Spleen (tissue), 11 donors: ENCODE data around the gene MAPK1. TPM values are rescaled to one million over a fixed set of nuclear protein-coding genes. Genes with fewer than 3 reads are reported as not detected.

Experiments used
- DNase-seq: peaks from one replicate; pipeline ENCODE4 v3.0.0-alpha.2; 2020
- H3K27ac ChIP-seq, 8 donors: fragments of 200-600 bp; sonication (generic) in 7 of 8; 1 replicate in 4 of 8; 2 replicates in 4 of 8; pipeline versions ENCODE4 v1.5.0 to v1.8.0; 2016 to 2021; ENCODE audit warnings: inconsistent platforms in 4 of 8, mild to moderate bottlenecking in 4 of 8, moderate library complexity in 1 of 8
- H3K27me3 ChIP-seq, 7 donors: fragments of 200-600 bp; sonication (generic) in 6 of 7; replicated peaks in 1 of 7; 1 replicate in 4 of 7; 2 replicates in 3 of 7; pipeline versions ENCODE4 v1.5.0 to v1.8.0; 2016 to 2021; ENCODE audit warnings: inconsistent platforms in 3 of 7, mild to moderate bottlenecking in 1 of 7
- H3K36me3 ChIP-seq, 6 donors: fragments of 200-600 bp; sonication (generic) in 5 of 6; 1 replicate in 4 of 6; 2 replicates in 2 of 6; pipeline versions ENCODE4 v1.5.0 to v1.8.0; 2016 to 2021; ENCODE audit warnings: inconsistent platforms in 2 of 6
- H3K4me1 ChIP-seq, 6 donors: fragments of 200-600 bp; sonication (generic) in 5 of 6; 1 replicate in 3 of 6; 2 replicates in 3 of 6; pipeline versions ENCODE4 v1.5.0 to v1.8.0; 2016 to 2021; ENCODE audit warnings: inconsistent platforms in 3 of 6
- H3K4me3 ChIP-seq, 8 donors: fragments of 200-600 bp; sonication (generic) in 7 of 8; 1 replicate in 4 of 8; 2 replicates in 4 of 8; pipeline versions ENCODE4 v1.5.0 to v1.8.0; 2016 to 2021; ENCODE audit warnings: inconsistent platforms in 4 of 8, mild to moderate bottlenecking in 4 of 8, moderate library complexity in 2 of 8
- H3K9me3 ChIP-seq, 8 donors: fragments of 200-600 bp; sonication (generic) in 7 of 8; 1 replicate in 4 of 8; 2 replicates in 4 of 8; pipeline versions ENCODE4 v1.5.0 to v1.8.0; 2016 to 2021; ENCODE audit warnings: inconsistent platforms in 4 of 8
- CTCF ChIP-seq, 11 experiments: fragments of 200-600 bp in 7 of 11; fragments of 450-650 bp in 4 of 11; sonication (generic) in 4 of 11; IDR thresholded peaks in 8 of 11; conservative IDR thresholded peaks in 3 of 11; 1 replicate in 7 of 11; 2 replicates in 4 of 11; pipeline versions ENCODE4 v1.4.0 to v1.8.0; 2016 to 2021; ENCODE audit warnings: antibody characterized with exemption in 11 of 11, inconsistent platforms in 4 of 11, mild to moderate bottlenecking in 1 of 11
- POLR2A ChIP-seq, 3 donors: fragments of 450-650 bp; IDR thresholded peaks; one replicate each; pipeline ENCODE4 v1.5.1; 2017; ENCODE audit warnings: antibody characterized with exemption in 3 of 3, mild to moderate bottlenecking in 1 of 3
- POLR2AphosphoS5 ChIP-seq, 3 donors: sonication (generic); formaldehyde crosslinking; IDR thresholded peaks; one replicate each; pipeline ENCODE4 v1.5.1; 2017; ENCODE audit warnings: antibody characterized with exemption in 3 of 3
- WGBS, 5 donors: extraction: QIAGEN DNeasy Blood & Tissue Kit in 3 of 5; methylation state at CpG; one replicate each; pipeline versions ENCODE4 v1.1.5 to v1.1.7; 2013 to 2018; 5-methylcytosine and 5-hydroxymethylcytosine counted together
- intact Hi-C: fragments of 100-400 bp; cut with DNase I; formaldehyde crosslinking; loops from one replicate; pipeline ENCODE4 v1.15.0; 2023; ENCODE audit warnings: low total_unique reads
- polyA plus RNA-seq, 3 donors: library from polyadenylated mRNA; stranded (reverse); fragments of 200-250 nt; gene quantifications; one replicate each; pipeline ENCODE4 v1.2.1, GENCODE V29; 2013
- small RNA-seq, 4 donors: library from RNA; depleted of rRNA; stranded (forward); fragments of <200 nt; gene quantifications; one replicate each; pipeline ENCODE3, GENCODE V24; 2016
- total RNA-seq, 7 donors: library from RNA; depleted of rRNA in 3 of 7; stranded (reverse); fragments of >200 nt in 3 of 7; fragmentation: NEBNext Ultra II Directional in 4 of 7; extraction: Animal tissue kit (Norgen Biotek cat#: 25700) in 4 of 7; gene quantifications; one replicate each; pipeline versions ENCODE4 v1.1.0 to v1.2.1, GENCODE V29; 2016 to 2021
- donor health status: healthy with polysubstance abuse.
- donor health status: DM: no; HTN: no; CAD: no; lungs with moderate emphysema.
- donor health status: DM: no; HTN: no; CAD: no.
- donor health status: Bipolar disorder and iron deficiency.
- donor health status: healthy.
- donor health status: DM: no; HTN: no; CAD: no.
- donor health status: DM: yes; HTN: yes; CAD: no.

The MAPK1 gene
- total and polyA plus RNA-seq, 10 donors: 11.6 to 165 (median 106) TPM

GRCh38 chr22:21707677-21708076, 159.8 kb downstream of the MAPK1 start:
- Histone ChIP-seq H3K9me3 (no peaks in the 10 kb centered on the region), H3K27ac (no peak overlapping the region), H3K36me3 (peaks cover 0 to 52% (median 10%) of the 10 kb centered on the region in 6 donors), H3K4me3 (no peak overlapping the region), H3K27me3 (no peaks in the 10 kb centered on the region), H3K4me1 (peaks cover 0 to 1% (median 0%) of the 10 kb centered on the region in 6 donors)
- intact Hi-C loops: no loop called here
- TF ChIP-seq POLR2AphosphoS5 (IDR thresholded peaks at IDR 0.05) (no peak), CTCF (IDR thresholded peaks at IDR 0.05 in 8 of 11, conservative IDR thresholded peaks at IDR 0.05 in 3 of 11) (no peak), POLR2A (IDR thresholded peaks at IDR 0.05) (no peak)
- no peak for DNase-seq
- 78 to 94% (median 81%) methylated on average over 3 of the region's 3 CpGs for WGBS, 5 donors

Small RNAs within 50 kb of the gene (small RNA-seq; reads per million reads assigned to genes)
- gene RN7SL280P (0 reads per million in 4 donors), gene RNA5SP493 (0 reads per million in 4 donors)

Other genes with a start within 250 kb of the MAPK1 start
- gene YDJC, start 237.6 kb downstream of the MAPK1 start, total RNA-seq: 10 to 100 TPM; 19.0 to 35.0 (median 23.8) TPM
- gene YDJC, start 237.6 kb downstream of the MAPK1 start, polyA plus RNA-seq: 10 to 100 TPM; 41.0 to 54.3 (median 44.6) TPM
- gene CCDC116, start 234.9 kb downstream of the MAPK1 start, total RNA-seq: under 1 TPM; 0.24 to 0.66 (median 0.51) TPM
- under 1 TPM; 0.45 to 0.63 (median 0.47) TPM for gene CCDC116, start 234.9 kb downstream of the MAPK1 start, polyA plus RNA-seq
- gene SDF2L1, start 225.3 kb downstream of the MAPK1 start, total RNA-seq: 10 to 100 TPM; 27.9 to 51.9 (median 36.0) TPM
- gene SDF2L1, start 225.3 kb downstream of the MAPK1 start, polyA plus RNA-seq: 10 to 100 TPM; 16.6 to 43.9 (median 32.9) TPM
- 10 to 100 TPM; 43.2 to 71.5 (median 54.9) TPM for gene PPIL2, start 201.6 kb downstream of the MAPK1 start, total RNA-seq
- gene PPIL2, start 201.6 kb downstream of the MAPK1 start, polyA plus RNA-seq: 10 to 100 TPM; 23.7 to 51.8 (median 39.1) TPM
- gene YPEL1, start 131.9 kb downstream of the MAPK1 start, total RNA-seq: 10 to 100 TPM in 5 of 7 donors, 1 to 10 TPM in 2; 6.9 to 21.3 (median 14.6) TPM
- 1 to 10 TPM; 4.8 to 6.4 (median 5.4) TPM for gene YPEL1, start 131.9 kb downstream of the MAPK1 start, polyA plus RNA-seq
- 100 to 1,000 TPM in 1 of 7 donors, 10 to 100 TPM in 6; 63.4 to 103 (median 87.8) TPM for gene PPM1F, start 85.2 kb upstream of the MAPK1 start, total RNA-seq
- 10 to 100 TPM; 13.6 to 37.2 (median 14.0) TPM for gene PPM1F, start 85.2 kb upstream of the MAPK1 start, polyA plus RNA-seq
- 10 to 100 TPM; 44.8 to 66.4 (median 55.4) TPM for gene TOP3B, start 115.1 kb upstream of the MAPK1 start, total RNA-seq
- gene TOP3B, start 115.1 kb upstream of the MAPK1 start, polyA plus RNA-seq: 10 to 100 TPM; 12.6 to 23.5 (median 19.5) TPM